GM10847 (cell line): ENCODE results near the gene ANKS1B.

ENCODE experiments used
- POLR2A ChIP-seq: IDR thresholded peaks from 2 replicates; pipeline ENCODE4 v1.6.1; 2011; ENCODE audit not compliant: insufficient read length; ENCODE audit errors: extremely low read depth

ANKS1B gene

DNA sequence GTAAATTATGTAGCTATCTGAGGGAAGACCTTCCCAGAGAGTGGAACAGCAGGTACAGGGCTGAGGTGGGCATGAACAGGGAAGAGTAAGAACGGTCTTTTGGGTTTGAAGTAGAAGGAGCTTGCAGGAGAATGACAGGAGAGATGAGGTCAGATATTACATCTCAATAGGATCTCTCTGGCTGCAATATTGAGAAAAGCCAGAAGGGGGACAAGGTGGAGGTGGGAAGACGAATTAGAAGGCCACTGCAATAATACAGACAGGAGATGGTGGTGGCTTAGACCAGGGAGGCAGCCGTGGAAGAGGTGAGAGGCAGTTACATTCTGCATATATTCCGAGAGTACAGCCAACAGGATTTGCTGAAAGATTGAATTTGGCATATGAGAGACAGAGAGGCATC, 1029.5 kb downstream of the ANKS1B start:
- no peak for TF ChIP-seq POLR2A

DNA sequence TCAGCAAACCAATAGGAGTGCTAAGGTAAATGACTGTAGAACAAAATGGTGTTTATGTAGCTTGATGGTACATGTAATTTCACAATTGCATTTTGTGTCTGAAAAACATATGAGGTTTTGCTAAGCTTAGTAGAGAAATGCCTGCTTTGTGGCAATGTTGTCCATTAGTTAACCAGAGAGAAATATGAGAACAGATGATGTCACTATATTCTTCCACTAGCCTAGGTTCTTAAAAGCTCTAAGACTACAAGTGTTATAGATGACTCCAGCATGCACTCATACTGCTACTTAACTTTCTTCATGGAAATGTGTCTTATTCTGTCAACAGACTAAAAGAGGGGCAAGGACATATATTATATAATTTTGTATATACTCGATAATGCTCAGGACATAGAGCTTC, 1030.2 kb downstream of the ANKS1B start:
- TF ChIP-seq POLR2A, result no peak

DNA sequence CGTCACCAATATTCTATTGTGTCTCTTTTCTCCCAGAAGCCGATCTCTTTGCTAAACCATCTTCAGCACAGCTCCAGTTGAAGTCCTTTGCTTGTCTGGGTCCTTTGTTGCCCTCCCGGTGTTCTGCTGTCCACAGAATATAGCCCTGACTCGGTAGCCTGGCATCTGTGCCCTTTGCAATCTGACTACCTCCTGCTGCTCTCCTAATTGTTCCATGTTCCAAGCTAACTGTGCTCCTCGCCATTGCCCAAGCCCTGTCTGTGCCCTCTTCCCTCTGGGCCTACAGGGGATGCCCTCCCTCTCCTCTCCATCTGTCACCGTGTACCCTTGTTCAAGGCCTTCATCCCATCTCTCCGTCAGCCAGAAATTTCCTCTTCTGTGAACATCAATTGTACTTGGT, 1033.3 kb downstream of the ANKS1B start:
- no peak for TF ChIP-seq POLR2A

DNA sequence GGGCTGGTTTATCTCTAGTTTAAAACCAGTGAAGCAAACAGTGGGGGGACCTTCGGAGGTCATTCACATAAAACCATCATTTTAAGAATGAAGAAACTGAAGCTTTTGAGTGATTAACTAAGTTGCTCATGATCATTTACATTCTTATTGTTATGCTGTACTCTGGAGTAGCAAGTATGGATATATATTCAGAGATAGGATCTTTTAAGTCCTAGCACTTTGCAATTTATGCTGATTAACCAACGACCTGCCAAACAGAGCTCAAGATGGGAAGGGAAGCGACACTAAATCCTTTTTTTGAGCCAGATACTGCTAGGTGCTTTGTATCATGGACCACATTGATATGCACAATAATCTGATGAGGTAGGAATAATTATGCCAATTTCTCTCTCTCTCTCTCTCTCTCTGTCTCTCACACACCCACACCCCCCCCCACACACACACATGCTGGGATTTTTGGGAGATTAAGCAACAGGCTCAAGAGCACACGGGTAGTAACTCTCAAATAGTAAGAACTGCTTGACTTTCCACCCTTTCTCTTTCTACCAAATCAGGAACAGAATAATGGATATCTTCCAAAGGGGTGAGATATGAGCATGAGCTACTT, 1036.3 kb downstream of the ANKS1B start:
- no peak for TF ChIP-seq POLR2A

DNA sequence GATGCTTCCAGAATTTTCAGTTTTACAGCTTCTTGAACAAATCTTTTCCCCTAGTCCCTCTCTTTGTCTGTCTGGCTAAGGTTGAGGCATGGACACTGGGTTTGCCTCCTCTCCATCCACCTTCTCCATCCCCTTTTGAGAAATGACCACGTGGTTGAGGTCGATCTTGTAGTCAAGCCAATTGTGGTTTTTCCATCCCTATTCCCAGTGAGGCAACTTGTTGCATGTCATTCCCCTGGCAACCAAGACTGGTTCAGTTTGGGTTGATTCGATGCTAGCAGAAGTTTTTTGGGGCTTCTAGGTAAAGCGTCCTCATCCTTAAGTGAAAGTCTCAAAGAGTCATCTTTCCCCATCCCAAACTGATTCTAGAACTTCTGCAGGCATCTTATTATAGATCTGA, 1038.9 kb downstream of the ANKS1B start:
- no peak for TF ChIP-seq POLR2A

DNA sequence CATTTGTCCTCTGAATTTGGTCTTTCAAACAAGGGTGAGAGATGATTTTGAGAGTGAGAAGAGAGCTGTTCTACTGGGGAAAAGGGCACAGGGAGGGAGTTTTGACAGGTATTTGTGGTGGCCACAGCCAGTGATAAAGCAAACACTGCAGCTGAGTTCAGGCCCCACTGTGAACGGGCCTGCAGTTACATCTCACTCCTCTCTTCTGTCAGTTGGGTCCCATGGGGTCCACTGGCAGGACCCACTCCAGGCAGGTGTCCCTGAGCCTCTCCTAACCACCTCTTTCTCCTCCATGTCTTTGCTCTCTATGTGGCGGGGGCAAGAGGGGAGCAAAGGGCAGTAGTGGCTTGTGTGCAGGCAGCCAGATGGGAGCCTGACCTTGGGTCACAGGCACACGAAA, 1044.8 kb downstream of the ANKS1B start:
- no peak for TF ChIP-seq POLR2A

DNA sequence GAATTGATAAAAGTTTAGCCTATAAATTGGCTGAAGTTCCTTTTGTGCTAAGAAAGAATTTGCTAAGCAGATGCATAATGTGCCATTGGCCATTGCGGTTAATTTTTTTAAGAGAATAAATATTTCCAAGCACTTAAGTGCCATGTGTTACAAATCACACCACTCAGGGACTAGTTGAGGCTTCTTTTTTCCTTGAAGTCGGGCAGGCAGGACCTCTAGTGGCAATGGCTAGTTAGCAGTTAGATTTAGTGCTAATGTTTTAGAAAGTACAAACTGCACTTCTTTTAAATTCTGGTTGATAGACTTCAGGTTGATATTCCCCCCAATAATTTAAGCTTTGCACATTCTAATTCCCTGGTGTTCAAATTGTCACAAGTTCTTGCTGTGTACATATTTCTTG, 1045.4 kb downstream of the ANKS1B start:
- TF ChIP-seq POLR2A, result no peak

DNA sequence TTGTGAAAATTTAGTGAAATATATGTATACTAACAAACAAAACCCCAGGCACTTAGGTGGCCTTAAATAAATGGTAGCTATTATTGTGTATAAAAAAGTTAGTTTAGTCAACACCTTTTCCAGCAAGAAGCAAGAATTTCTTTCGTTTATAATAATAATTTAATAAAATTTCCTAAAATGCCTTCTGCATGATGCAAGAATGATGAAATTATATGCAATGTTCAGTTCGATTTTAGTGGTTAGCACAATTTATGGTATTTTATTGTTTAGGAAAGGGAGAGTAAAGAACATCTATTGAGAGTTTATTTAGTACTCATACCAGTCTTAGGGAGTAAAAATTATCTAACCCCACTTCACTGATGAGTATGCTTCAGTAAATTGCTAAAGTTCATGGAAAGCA, 1048.9 kb downstream of the ANKS1B start:
- TF ChIP-seq POLR2A, result no peak

DNA sequence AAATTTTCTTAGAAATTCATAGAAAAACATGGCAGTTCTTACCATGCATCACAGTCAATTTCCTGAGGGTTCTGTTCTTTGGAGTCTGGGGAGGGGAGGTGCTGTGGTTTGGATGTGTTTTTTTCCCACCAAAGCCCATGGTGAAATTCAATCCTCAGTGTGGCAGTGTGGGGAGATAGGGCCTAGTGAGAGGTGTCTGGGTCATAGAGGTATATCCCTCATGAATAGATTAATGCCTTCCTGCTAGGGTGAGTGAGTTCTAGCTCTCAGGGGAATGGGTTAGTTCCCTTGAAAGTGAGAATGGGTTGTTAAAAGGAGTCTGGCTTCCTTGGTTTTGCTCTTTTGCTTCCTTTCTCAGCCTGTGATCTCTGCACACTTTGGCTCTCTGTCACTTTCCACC, 1061.9 kb downstream of the ANKS1B start:
- TF ChIP-seq POLR2A, result no peak

DNA sequence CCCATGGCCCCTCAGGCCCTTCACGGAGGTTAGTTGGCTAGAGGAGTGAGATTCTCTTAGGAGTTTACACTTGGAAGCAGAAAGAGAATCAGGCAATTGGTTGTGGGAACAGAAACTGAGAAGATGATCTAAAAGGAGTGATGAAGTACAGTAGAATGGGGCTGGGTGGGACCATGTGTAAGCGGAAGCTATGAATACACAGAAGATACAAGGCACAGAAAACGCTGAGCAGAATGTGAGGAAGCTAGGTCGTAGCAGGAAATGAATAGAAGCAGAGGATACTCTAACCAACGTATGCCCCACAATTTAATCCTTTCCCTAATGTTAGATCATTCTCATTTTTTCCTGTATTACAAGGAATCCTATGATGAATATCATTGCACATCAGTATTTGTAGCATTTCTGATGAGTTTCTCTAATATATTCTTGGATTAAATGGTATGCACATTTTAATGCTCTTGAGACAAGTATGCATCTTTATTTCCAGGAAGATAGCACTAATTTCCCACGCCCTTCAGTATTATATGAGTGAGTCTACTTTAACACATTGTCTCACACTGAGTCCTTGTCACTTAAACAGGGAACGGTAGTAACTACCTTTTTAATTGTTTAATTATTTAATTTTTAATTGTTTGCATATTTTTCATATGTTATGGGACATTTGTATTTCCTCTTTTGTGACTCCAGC, 1066.4 kb downstream of the ANKS1B start:
- TF ChIP-seq POLR2A, result no peak

DNA sequence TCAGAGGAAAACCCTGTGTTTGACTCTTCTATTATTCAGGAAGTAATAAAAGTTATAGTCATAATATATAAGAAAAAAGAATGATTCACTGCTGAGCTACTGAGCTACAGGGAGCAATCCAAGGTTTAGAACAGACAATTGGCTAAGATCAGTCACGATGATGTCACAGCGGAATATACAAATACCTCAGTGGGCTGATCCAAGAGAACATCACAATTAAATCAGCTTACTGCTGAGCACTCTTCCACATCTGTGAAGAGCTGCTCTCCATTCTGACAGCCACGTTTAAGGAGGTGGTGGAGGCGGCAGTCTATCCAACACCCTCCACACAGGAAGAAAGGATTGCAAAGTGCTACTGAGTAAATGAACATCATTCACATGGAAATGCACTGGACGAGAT, 1068.6 kb downstream of the ANKS1B start:
- no peak for TF ChIP-seq POLR2A

DNA sequence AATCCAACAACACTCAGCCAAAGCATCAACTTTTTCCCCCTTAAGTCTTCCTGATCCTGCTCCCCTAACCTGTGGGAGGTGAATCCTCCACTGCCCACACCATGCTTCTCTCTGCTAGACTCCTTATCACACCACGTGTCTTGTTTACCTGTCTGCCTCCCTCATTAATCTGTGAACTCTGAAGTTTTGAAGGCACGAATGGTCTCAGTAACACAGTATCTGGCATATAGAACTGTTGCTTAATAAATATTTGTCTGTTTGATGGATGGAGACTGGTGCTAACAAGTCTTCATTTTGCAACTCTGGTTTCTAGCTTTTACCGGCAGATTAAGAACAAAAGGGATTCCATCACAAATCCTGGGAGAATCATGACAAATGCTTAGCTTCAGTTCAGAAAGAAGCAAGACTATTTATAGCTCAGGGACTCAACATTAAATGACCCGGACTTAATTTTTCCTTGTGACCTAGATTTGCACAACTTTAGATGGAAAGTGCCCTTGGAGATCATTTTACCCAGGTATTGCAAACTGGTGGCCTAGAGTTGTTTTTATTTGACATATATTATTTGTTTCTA, 1072.2 kb downstream of the ANKS1B start:
- no peak for TF ChIP-seq POLR2A

DNA sequence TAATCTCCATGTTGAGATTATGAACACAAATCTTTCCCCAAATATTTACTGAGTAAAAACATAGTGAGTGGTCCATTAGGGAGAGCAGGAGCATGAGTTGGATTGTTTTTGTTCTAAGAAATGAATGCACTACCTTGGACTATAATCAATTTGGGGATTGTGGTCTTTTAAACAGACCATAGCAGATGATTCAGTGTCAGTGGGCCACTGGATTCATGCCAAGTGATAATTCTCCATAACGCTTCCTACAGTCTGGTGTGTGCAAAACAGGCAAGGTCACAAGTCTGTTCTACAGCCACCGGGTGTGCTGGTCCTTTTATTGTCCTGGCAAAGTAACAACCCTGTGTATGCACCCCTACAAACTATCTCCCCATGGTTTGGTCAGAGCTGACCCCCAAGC, 1073.3 kb downstream of the ANKS1B start:
- TF ChIP-seq POLR2A, result no peak

DNA sequence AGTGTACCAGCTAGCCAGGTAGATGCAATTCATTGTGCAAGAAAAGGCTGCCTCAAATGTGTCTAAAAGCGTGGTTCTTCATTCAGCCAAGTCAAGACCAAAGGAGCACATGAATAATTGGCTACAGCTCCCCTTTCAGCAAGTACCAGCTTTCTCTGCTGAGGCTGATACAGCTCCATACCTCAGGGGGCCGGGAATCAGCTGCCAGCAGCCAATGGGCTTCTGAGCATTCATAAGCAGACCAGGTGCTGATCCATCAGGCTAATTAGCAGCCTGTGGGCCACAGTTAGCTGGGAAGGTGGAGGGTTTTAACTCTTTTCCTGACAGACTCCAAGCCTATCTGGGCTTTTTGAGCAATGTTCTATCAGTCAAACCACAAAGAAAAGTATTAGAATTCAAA, 1075.0 kb downstream of the ANKS1B start:
- no peak for TF ChIP-seq POLR2A

DNA sequence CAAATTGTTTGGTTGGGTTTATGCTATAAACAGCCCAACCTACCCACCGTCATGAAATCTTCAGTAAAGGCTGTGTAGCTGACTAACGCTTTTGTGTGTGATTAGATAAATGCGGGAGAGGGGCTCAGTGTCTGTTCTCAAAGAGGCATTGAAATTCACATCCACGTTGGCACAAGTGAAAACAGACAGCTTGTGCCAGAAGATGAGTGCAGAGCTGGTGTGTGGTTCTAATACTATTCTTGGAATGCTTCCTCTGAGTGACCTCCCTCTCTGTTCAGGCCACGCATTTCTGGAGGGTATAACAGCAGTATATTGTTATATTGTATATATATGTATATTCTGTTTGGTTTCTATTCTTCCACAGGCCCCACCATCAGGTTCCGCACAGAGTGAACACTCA, 1075.9 kb downstream of the ANKS1B start:
- TF ChIP-seq POLR2A, result no peak

DNA sequence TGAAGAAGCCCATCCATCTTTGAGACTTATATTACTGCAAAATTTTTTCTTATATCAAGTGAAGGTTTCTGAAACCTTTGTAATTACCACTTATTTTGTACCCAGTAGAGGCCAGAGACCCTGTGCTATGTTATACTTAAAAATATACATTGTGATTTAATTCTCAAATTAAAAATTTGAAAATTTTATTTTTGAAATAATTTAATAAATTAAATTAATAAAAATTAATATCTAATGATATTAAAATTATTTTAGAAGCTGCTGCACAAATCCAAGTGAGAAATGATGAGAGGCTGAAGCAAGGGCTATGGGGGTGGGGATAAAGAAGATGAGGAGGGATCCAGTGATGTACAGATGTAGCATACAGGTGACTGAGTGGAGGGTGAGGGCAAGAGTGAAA, 1080.9 kb downstream of the ANKS1B start:
- no peak for TF ChIP-seq POLR2A

DNA sequence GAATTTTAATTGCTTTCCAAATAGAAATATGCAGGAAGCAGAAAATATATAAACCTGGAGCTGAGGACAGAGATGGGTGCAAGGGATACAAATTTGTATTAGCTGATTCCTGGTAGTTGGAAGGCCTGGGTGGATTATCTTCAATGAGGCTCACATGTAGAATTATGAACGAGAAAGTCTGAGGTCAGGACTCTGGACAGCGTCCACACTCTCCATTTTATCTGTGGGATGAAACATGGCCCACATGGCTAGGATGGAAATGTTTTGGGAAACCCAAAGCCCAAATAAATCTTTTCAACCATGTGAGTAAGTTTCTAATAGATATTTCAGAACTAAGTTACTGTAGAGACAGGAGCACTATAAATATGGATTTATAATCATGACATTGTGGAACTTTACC, 1083.5 kb downstream of the ANKS1B start:
- TF ChIP-seq POLR2A, result no peak

DNA sequence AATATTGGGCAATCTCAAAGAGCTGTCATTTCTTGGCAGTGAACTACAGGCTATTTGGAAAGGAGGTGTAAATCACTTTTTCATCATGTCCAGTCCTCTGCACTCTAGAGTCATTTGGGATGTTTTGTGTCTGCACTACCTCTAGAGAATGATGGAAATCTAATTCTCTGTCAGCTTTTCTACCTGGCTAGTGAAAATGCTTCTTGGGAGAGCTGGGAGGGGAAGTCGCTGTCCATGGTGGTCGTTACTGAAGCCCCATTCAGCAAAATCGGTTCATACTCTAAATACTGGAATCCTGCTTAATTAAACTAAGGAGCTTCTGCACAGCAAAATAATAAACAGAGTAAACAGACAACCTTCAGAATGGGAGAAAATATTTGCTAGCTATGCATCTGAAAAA, 1087.8 kb downstream of the ANKS1B start:
- TF ChIP-seq POLR2A, result no peak
